ENCODE measurements around the gene COL4A4. TPM values are rescaled to one million over a fixed set of nuclear protein-coding genes. Genes with fewer than 3 reads are reported as not detected.

COL4A4 gene
- total RNA-seq, 1 experiment from 2014 or later = 0.55 TPM

GRCh38 chr2:227098162-227098515, 65.9 kb downstream of the COL4A4 start:
- ChIA-PET CTCF (no interaction called here), POLR2A (ENCODE audit: unreplicated experiment) (no interaction called here)
- H3F3A ChIP-seq (ENCODE audit: low read length, unreplicated experiment) = no peaks in the 10 kb centered on the region
- H3K9me3 ChIP-seq (ENCODE audit: low read length) = no peaks in the 10 kb centered on the region
- H3K27ac ChIP-seq (ENCODE audit: low read length) = no peak overlapping the region
- TF ChIP-seq EZH2phosphoT487 (IDR thresholded peaks at IDR 0.05; ENCODE audit: borderline replicate concordance, low read length) (no peak), EZH2 (IDR thresholded peaks at IDR 0.05; ENCODE audit: low read length, unreplicated experiment) (no peak), CTCF (conservative IDR thresholded peaks at IDR 0.05; ENCODE audit: low read depth, low read length) (no peak)
- no peaks in the 10 kb centered on the region for H4K20me1 ChIP-seq (ENCODE audit: low read length)
- no peak overlapping the region for H3K4me3 ChIP-seq (ENCODE audit: low read length)
- H3K4me1 ChIP-seq (ENCODE audit: insufficient read depth, low read length) = no peaks in the 10 kb centered on the region
- H3K9me2 ChIP-seq (replicated peaks; ENCODE audit: low read length) = no peaks in the 10 kb centered on the region
- no peaks in the 10 kb centered on the region for H3K27me3 ChIP-seq (ENCODE audit: low read length)
- no peaks in the 10 kb centered on the region for H3K79me2 ChIP-seq (ENCODE audit: low read length)
- H2AFZ ChIP-seq (ENCODE audit: low read length) = no peak overlapping the region
- H3K4me2 ChIP-seq (ENCODE audit: low read length) = no peak overlapping the region
- H3K36me3 ChIP-seq (ENCODE audit: low read depth, low read length) = no peaks in the 10 kb centered on the region
- no peak for DNase-seq
- ATAC-seq = no peak
- BruUV-seq (replicated peaks) = no TSS peak
- intact Hi-C loops (cut with micrococcal nuclease) = no loop called here
- no peak overlapping the region for H3K9ac ChIP-seq (ENCODE audit: low read length)

- Histone ChIP-seq H3K27ac (ENCODE audit: low read length) (no peak overlapping the region), H3K4me2 (ENCODE audit: low read length) (no peak overlapping the region), H3F3A (ENCODE audit: low read length, unreplicated experiment) (no peaks in the 10 kb centered on the region), H3K9me3 (ENCODE audit: low read length) (no peaks in the 10 kb centered on the region), H3K4me1 (ENCODE audit: insufficient read depth, low read length) (no peaks in the 10 kb centered on the region), H3K27me3 (ENCODE audit: low read length) (no peaks in the 10 kb centered on the region), H4K20me1 (ENCODE audit: low read length) (no peaks in the 10 kb centered on the region), H2AFZ (ENCODE audit: low read length) (no peak overlapping the region), H3K9ac (ENCODE audit: low read length) (no peak overlapping the region), H3K36me3 (ENCODE audit: low read depth, low read length) (no peaks in the 10 kb centered on the region), H3K79me2 (ENCODE audit: low read length) (no peaks in the 10 kb centered on the region), H3K9me2 (replicated peaks; ENCODE audit: low read length) (no peaks in the 10 kb centered on the region), H3K4me3 (ENCODE audit: low read length) (no peak overlapping the region)
- no peak for DNase-seq
- ChIA-PET CTCF (no interaction called here), POLR2A (ENCODE audit: unreplicated experiment) (no interaction called here)
- BruUV-seq (replicated peaks) = no TSS peak
- intact Hi-C loops (cut with micrococcal nuclease) = no loop called here
- TF ChIP-seq EZH2 (IDR thresholded peaks at IDR 0.05; ENCODE audit: low read length, unreplicated experiment) (no peak), EZH2phosphoT487 (IDR thresholded peaks at IDR 0.05; ENCODE audit: borderline replicate concordance, low read length) (no peak), CTCF (conservative IDR thresholded peaks at IDR 0.05; ENCODE audit: low read depth, low read length) (no peak)
- ATAC-seq = no peak
Observed at GRCh38 chr2:227097495-227098161, 66.4 kb downstream of the COL4A4 start.

GRCh38 chr2:227095346-227095745, 68.7 kb downstream of the COL4A4 start:
- DNase-seq (no peak), ATAC-seq (no peak)
- intact Hi-C loops (cut with micrococcal nuclease) = no loop called here
- Histone ChIP-seq H3K9me2 (replicated peaks; ENCODE audit: low read length) (no peaks in the 10 kb centered on the region), H3K4me2 (ENCODE audit: low read length) (no peak overlapping the region), H3K27me3 (ENCODE audit: low read length) (no peaks in the 10 kb centered on the region), H3K4me3 (ENCODE audit: low read length) (no peak overlapping the region), H3K4me1 (ENCODE audit: insufficient read depth, low read length) (no peaks in the 10 kb centered on the region), H3K9me3 (ENCODE audit: low read length) (no peaks in the 10 kb centered on the region), H3K79me2 (ENCODE audit: low read length) (no peaks in the 10 kb centered on the region), H2AFZ (ENCODE audit: low read length) (no peak overlapping the region), H4K20me1 (ENCODE audit: low read length) (no peaks in the 10 kb centered on the region), H3K9ac (ENCODE audit: low read length) (no peak overlapping the region), H3K27ac (ENCODE audit: low read length) (no peak overlapping the region), H3F3A (ENCODE audit: low read length, unreplicated experiment) (no peaks in the 10 kb centered on the region), H3K36me3 (ENCODE audit: low read depth, low read length) (no peaks in the 10 kb centered on the region)
- BruUV-seq (replicated peaks) = no TSS peak
- POLR2A ChIA-PET (ENCODE audit: unreplicated experiment) = no interaction called here
- CTCF ChIA-PET = no interaction called here
- no peak for TF ChIP-seq EZH2phosphoT487 (IDR thresholded peaks at IDR 0.05; ENCODE audit: borderline replicate concordance, low read length)
- no peak for TF ChIP-seq EZH2 (IDR thresholded peaks at IDR 0.05; ENCODE audit: low read length, unreplicated experiment)
- TF ChIP-seq CTCF (conservative IDR thresholded peaks at IDR 0.05; ENCODE audit: low read depth, low read length) = no peak

All from PC-3 (cell line).